ENCODE data around the gene TBL3.
"Not testable (repeated sequence)": the region's sequence is repeated elsewhere in the genome, so short reads cannot be mapped to it uniquely, and the experiment has no call there.

TBL3 gene

DNA sequence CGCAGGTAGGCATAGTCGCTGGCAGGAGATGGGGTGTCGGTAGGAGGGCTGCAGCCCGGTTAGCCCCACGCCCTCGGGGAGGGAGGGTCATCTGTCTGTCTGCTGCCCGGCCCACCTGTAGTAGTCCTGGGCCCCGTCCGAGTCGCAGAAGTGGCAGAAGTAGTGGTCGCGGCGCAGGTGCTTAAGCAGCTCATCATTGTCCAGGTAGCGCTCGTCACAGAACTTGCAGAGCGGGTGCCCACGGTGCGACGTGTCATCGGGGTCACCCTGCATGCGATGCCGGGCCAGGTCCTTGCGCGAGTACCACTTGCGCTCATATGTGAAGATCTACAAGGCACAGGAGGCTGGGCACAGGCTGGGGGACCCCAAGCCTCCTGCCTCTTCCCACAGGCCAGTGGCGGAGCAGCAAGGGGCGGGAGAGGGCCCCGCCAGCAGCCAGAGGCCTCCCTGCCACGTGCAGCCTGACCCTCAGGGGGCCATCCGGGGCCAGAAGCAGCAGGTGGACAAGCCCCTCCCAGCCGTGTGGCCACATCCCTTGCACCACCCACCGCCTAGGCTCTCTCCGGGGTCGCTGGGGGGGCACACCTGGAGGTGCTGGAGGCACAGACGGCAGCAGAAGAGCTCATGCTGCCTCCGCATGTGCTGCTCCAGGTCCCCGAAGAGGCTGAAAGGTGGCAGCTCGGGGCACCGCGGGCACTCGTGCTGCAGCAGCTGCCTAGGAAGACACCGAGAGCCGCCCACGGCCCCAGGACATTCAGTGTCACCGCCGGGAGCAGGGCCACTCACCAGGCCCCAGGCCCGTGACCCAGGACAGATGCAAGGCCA, 30.8 kb downstream of the TBL3 start:
- DNase-seq, result no peak

DNA sequence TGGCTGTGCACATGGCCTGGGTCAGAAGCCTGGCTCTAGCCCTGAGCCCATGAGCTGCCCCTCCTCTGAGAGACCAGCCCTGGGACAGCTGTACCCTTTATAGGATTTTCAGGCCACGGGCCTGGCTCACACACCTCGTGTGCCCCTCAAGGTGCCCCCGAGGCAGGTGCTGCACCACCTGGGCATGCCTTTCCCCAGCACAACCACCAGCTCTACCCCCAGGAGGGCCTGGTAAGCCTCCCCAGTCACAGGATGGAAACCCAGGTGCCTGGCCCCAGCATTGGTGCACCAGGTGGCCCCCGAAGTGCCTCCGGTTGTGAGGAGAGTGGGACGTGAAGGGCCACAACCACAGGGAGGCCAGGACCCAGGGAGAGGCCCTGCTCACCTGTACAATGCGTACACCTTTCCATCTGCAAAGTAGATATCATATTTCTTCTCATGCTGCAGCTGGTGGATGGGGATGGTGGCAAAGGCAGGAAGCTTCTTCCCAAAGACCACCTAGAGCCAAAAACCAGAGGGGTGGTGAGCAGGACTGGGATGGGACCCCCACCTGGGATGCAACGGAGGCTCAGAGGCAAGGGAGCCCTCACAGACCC, 31.5 kb downstream of the TBL3 start:
- DNase-seq, result no peak

DNA sequence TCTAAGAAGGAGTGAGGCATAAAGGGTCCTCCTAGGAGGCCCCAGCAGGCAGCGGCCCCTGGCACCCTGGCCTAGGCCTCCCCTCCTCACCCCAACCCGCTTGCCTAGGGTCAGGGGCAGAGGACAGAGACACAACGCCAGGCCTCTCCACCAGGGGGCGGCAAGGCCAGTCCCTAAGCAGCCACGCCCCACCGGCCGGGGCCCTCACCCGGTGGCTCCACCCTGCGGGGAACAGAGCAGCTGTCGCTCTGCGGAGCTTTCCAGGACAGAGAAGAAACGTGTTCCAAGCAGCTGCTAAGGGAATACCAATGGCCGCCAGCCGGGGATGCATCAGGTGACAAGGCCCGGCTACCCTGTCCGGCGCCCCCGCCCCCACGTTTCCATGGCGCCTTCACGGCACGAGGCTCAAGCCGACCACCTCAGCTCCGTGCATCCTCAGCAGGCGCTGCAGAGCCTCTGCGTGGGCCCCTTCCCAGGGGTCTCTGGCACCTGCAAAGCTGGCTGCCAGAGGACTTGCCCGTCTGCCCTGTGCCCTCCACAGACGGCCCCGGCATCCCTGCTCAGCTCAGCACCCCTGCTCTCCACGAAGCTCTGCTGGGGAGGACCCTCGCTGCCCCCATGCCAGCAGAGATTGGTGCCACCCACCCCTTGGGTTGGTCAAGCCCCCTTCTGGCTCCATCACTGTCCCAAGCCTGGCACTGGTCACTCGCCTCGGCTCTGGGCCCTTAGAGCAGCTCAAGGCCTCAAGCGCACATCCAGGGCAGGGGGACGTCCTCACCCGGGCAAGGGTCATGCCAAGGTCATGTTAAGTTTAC, 32.2 kb downstream of the TBL3 start:
- peak; percentile 91 for DNase-seq

DNA sequence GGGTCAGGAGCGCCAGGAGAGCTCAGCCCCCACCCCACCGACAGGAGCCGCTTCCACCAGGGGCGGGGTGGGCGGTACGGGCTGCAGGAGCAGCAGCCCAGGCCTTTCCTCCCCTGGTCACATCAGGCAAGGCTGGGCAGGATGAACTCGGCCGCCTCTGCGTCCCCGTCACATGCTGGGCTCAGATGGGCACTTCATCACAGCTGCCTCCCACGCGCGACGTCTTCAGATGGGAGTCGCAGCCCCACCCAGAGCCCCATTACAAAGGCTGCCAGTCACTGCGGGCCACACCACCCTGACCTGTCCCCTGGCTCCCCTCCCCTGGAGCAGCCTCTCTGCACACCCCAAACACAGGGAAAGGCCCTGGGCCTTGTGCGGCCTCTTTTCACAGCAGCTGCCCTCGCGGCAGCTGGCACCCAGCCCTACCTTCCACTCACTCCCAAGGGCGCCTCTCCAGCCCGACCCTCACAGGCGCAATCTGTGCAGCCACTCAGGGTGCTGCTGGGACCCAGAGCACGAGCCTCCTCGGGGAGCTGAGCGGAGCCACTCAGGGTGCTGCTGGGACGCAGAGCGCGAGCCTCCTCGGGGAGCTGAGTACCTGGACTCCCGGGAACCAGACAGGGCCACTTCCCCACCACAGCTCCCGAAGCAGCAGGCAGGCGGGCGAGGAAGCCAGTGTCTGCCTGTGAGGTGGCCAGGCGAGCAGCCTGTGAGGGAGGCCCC, 33.1 kb downstream of the TBL3 start:
- DNase-seq, result no peak

DNA sequence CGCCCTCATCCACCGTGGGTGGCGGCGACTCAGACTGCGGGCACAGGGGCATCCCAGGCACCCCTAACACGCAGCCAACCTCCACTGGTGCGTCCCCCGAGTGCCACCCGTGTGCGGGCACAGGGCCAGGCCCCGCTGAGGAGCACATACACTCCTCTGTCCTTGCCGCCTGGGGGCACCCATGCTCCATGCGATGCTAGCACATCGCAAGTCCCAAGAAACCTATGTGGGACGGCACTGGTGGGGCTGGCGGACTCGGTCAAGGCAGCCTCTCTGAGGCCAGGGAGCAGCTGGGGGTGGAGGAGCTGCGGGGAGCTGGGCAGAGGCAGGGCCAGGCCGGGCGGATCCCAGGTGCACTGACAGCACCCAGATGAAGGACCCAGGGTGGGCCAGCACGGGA, 33.8 kb downstream of the TBL3 start:
- DNase-seq, result no peak

DNA sequence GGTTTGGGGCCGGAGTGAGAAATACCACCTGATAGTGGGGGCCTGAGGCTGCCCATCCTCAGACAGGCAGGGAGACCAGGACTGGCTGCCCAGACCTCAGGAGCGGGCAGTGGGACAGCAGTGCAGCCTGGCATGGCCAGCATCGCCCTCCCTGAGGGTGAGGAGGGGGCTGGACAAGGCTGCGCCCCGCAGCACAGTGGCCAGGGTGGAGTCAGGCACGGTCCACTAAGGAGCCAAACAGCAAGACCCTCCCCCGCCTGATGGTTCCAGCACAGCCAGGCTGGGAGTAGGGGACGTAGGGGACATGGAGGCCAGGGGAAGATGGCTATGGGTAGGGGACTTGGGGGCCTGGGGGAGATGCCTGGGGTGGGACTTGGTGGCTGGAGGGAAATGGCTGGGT, 34.5 kb downstream of the TBL3 start:
- DNase-seq, result no peak

DNA sequence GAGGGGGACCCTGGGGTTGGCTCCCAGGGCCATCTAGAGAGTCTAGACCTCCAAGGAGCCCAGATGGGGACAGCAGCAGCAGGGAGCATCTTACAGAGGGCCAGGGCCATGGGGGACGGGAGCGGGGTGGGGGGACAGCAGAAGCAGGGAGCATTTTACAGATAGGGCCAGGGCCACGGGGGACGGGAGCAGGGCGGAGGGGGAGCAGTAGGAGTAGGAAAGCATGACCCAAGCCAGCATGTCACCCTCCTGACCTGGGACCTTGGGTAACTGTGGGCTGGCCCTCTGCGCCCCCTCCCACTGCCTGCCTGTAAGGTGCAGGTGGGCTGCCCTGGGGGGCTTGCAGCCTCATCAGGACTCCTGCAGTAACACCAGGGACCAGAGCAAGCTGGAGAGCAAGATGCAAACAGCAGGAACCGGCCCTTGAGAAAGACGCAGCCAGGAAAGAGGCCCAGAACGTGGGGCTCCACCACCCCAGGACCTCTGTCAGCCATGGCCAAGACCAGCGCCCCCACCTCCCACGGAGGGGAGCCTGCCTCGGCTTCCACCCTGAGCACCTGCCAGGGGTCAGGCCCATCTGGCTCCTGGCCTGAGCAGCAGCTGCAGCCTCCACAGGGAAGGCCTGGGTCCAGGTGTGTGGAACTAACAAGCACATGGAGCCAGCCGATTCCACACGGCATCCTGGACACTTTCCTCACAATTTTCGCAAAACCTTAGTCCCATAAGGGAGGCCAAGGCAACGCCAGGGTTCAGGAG, 35.4 kb downstream of the TBL3 start:
- DNase-seq, result no peak

DNA sequence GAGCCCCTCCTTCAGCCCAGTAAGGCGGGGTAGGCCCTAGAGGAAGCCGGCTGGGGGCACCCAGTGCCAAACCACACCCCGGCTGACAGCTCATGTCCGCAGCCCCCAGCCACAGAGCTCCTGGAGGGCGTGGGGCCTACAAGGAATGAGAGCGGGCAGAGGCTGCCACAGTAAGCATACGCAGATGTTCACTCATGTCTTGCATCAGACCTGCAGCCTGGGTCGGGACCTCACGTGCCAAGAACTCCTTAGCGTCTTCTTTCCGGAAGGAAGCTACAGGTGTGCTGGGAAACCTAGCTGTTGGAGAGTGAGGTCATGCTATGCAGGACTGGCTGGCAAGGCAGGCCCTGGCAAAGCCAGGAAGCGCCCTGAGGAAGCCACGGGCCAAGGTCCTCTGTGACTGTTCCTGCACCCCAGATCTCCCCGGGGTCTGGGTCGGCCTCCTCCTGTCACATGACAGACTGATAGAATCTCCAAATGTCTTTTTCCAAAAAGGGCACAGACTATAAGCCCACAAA, 36.2 kb downstream of the TBL3 start:
- peak; percentile 55 for DNase-seq

DNA sequence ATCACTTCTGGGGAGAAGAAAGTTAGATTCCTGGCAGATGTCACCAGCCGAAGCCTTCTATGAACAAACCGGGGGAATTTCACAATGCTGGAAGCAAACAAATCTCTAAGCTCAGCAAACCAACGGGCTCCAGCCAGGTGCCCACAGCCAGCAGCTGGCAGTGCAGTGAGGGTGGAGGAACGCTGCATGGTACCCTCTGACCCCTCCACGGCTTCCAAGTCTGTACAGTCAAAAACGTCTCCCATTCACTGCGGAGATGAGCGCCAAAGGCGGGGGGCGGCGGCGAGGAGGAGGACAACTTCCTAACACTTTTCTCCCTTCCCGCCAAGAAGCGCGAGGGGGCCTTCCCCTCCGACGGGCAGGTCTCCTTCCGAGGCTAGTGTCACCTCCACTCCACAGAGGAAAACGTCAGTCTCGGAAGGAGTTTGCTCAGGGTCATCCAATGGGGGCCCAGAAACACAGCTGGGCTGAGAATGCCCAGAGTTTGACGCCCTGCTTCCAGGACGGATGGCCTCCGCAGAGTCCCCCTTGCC, 36.8 kb downstream of the TBL3 start:
- DNase-seq, result peak; percentile 47

DNA sequence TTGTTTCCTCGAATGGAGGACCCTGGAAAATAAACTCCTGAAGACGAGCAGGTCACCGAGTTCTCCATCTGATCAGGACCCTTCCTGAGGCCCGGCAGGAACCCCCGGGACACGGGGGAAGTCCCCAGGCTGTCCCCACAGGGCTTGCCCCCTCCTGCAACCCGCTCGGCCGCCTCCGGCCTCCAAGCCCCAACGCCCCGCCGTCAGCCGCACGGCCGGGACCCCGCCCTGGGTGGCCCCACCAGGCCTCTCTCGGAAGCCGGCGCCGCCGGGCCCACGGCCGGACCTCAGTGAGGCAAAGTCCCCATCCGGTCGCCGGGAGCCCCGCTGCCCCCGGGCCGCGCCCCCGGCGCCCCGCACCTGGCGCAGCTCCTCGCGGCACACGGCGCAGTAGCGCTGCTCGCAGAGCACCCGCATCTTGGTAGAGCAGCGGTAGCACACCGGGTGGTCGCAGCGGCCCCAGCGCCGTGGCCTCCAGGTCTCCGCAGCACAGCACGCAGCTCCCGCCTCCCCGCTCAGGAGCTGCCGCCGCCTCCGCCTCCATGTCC, 37.4 kb downstream of the TBL3 start:
- no peak for DNase-seq

DNA sequence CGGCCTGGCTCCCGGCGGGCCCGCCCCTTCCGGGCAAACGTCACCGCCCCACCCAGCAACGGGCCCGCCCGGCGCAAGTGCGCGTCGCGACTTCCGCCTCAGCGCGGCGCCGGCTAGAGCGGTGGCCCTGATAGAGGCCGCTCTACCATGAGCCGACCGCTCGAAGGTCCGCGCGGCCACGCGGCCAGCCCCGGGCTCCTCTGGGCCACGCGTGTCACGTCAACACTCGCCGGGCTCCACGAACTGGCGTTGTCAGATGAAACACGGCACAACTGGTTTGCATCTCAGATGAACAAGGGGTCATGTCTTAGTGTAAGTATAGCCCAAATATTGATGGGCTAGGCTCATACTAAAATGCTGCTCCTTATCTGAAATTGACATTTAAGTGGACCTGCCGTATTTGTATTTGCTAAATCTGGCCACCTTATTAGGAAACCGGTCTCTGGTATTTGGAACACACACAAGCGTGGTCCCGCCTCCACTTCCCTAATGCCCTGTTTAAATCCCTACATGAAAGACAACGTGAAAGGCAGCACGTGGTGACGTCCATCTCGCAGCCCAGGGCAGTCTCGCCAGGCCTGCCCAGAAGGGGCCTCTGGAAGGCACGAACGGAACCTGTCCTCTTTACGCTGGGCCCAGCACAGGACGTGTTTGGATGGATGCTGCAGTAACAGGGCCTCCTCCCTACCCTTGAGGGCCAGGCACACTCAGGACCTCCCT, 38.1 kb downstream of the TBL3 start, which contains the start of gene ZNF598:
TSS of gene ZNF598 (minus strand) at position 31 of the 720 bp plus-strand sequence.
- peak; percentile 85 for DNase-seq

DNA sequence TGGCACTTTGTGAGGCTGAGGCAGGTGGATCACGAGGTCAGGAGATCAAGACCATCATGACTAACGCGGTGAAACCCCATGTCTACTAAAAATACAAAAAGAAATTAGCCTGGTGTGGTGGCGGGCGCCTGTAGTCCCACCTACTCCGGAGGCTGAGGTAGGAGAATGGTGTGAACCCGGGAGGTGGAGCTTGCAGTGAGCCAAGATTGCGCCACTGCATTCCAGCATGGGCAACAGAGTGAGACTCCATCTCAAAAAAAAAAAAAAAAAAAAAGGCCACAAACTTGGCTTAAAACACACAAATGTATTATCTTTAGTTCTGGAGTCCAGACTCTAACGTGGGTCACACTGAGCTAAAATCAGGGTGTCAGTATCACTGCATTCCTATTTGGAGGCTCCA, 39.9 kb downstream of the TBL3 start:
- DNase-seq, result not testable (repeated sequence)

DNA sequence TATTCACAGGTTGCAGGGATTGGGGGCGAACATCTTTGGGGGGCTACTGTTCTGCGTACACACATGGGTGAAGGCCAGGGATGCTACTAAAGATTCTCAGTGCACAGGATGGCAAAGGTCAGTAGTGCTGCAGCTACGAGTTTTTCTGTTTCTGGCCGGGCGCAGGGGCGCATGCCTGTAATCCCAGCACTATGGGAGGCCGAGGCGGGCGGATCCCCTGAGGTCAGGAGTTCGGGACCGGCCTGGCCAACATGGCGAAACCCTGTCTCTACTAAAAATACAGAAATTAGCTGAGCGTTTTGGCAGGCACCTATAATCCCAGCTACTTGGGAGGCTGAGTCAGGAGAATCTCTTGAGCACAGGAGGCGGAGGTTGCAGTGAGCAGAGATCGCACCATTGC, 41.7 kb downstream of the TBL3 start:
- no peak for DNase-seq

DNA sequence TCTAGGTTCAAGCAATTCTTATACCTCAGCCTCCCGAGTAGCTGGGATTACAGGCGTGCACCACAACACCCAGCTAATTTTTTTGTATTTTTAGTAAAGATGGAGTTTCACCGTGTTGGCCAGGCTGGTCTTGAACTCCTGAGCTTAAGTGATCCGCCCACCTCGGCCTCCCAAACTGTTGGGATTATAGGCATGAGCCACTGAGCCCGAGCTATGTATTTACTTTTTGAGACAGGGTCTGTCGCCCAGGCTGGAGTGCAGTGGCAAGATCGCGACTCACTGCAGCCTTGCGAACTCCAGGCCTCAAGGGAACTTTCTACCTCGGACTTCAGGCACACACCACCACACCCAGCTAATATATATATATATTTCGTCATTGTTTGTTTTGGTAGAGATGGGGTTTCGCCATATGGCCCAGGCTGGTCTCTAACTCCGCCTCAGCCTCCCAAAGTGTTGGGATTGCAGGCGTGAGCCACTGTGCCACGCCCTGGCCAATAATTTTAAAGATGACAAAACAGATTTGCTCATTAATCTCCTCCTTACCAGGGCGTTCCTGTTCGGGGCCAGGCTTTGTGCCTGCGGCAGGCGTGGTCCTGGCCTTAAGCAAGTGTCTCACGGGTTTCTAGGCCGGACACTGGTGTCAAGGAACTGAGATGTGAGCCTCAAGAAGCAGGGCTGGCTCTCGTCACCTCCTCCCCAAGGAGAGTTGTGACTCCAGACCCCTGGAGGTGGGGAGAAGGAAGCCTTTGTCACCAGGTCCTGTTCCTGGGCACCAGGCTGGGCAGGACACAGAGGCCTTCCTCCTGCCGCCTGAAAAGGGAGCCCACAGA, 43.5 kb downstream of the TBL3 start:
- DNase-seq, result no peak

DNA sequence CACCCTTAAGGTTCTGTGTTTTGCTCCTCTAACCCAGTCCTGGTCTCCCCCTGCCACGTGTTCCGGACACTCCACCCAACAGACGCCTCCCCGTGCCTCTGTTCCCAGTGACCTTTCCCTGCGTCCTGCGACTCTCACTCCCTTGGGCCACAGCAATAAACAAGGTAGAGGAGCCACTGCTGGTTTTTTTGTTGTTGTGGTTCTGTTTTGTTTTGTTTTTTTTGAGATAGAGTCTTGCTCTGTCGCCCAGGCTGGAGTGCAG, 44.0 kb downstream of the TBL3 start:
- no peak for DNase-seq

DNA sequence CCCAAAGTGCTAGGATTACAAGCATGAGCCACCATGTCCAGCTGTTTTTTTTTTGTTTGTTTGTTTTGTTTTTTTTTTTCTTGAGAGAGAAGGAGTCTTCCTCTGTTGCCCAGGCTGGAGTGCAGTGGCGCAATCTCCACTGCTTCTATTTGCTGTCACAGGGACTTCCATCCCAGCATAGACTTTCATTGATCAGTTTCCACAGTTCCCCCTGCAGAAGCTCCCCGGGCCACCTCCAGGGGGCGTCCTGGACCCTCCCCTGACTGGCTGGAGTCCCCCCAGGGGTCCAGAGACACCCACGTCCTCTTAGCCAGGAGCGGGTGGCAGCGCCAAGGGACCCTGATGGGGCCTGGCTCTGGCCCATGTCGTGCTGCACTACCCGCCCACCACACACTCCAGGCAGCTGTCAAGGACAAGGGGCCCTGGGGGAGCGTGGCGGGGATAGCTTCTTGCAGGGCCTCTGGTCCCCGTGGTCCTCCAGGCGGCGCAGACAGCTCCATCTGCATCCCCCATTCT, 44.6 kb downstream of the TBL3 start:
- no peak for DNase-seq

DNA sequence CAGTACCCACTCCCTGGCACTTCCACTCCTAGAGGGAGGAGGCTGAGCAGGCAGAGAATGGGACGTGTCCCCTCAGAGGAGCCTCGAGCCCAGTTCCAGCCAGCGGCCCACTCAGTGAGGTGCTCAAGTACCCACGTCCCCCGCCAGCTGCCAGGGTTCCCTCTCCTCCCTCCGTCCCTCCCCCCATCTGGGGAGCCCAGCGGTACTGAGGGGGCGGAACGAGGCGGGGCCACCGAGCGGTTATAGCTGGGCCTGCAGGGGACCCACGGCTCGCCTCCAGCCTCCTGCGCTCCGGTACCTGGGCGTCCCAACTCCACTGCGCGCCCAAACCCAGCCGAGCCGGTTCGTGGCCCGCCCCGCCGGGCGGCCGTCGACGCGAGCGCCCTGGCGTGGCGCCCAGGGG, 47.7 kb downstream of the TBL3 start, which contains the start of gene NPW:
TSS of gene NPW (plus strand) at position 268 of the 403 bp plus-strand sequence.
- no peak for DNase-seq

DNA sequence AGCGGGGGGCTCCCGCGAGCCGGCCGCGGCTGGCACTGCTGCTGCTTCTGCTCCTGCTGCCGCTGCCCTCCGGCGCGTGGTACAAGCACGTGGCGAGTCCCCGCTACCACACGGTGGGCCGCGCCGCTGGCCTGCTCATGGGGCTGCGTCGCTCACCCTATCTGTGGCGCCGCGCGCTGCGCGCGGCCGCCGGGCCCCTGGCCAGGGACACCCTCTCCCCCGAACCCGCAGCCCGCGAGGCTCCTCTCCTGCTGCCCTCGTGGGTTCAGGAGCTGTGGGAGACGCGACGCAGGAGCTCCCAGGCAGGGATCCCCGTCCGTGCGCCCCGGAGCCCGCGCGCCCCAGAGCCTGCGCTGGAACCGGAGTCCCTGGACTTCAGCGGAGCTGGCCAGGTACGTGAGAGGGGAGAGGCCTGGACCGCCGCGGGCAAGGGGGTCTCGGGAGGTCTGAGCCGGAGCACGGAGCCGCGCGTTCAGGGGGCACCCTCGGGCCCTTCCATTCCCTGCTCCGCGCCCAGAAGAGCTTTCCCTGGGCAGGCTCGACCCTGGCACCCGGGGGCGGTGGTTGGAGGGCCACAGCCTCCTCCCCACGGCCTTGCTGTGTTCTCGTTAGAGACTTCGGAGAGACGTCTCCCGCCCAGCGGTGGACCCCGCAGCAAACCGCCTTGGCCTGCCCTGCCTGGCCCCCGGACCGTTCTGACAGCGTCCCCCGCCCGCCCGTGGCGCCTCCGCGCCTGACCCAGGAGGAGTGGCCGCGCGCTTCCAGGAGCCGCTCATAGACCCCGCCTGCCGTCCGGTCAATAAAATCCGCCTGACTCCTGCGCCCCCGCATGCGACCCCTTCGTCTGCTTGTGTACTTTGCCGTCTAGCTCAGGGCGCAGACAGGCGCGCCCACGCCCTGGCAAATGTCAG, 48.3 kb downstream of the TBL3 start:
- DNase-seq, result no peak

DNA sequence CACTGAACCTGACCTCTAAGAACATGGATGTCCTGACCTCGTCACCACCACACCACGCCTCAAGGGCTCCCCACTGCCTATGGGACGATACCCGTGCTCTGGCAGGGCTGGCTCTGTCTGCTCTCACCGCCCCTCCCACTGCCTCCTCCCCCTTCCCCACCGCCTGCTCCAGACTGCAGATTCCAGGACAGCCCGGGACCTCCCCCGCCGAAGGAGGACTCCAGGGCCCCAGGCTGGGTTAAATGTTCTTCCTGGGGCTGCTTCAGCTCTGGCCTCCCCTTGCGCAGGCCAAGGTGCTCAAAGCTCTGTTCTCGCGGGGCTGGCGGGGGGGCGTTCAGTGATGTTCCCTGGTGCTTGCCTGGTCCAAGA, 50.9 kb downstream of the TBL3 start:
- peak; percentile 26 for DNase-seq
